HG02884 (cell line): ENCODE results near the gene SLC9A9.

ENCODE experiments used
- ATAC-seq: cut with Tn5 transposase; IDR thresholded peaks from one replicate; pipeline ENCODE4 v1.9.1; 2021; ENCODE audit warnings: mild to moderate bottlenecking, moderate library complexity; ENCODE audit not compliant: unreplicated experiment

The SLC9A9 gene

DNA sequence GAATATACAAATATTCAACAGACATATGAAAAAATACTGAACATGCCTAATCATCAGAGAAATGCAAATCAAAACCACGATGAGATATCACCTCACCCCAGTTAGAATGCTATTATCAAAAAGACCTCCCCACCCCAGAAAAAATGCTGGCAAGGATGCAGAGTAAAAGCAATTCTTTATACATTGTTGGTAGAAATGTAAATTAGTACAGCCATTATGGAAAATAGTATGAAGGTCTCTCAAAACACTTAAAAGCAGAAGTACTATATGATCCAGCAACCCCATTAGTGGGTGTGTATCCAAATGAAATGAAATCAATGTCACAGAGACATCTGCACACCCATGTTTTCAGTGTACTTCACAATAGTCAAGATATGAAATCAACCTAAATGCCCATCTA lies 420.0 kb downstream of the SLC9A9 start:
- no peak for ATAC-seq

DNA sequence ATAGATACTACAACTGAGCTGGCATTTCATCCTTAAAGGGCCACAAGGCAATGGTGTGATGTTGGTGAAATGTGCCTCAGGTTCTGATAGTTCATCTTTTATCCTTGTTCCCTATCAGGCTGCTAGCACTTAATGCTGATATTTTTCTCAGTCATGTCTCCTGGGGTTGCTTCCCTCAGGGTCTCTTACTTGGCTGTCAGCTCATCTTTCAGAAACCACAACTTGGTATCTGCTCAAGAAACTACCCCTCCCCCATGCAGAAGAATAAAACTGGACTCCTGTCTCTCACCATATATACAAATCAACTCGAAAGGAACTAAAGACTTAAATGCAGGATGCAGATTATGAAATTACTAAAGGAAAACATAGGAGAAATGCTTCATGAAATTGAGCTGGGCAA lies 420.6 kb downstream of the SLC9A9 start:
- no peak for ATAC-seq

GRCh38 chr3:143424874-143425273 lies 423.4 kb downstream of the SLC9A9 start:
- no peak for ATAC-seq

DNA sequence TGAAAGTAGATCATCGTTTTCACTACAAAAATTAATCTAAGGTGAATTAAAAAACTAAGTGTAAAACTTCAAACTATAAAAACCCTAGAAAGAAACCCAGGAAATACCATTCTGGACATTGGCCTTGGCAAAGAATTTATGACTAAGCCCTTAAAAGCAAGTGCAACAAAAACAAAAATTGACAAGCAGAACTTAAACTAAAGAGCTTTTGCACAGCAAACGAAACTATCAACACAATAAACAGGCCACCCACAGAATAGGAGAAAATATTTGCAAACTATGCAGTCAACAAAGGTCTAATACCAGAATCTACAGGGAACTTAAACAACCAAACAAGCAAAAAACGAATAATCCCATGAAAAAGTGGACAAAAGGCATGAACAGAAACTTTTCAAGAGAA lies 426.7 kb downstream of the SLC9A9 start:
- ATAC-seq: no peak

DNA sequence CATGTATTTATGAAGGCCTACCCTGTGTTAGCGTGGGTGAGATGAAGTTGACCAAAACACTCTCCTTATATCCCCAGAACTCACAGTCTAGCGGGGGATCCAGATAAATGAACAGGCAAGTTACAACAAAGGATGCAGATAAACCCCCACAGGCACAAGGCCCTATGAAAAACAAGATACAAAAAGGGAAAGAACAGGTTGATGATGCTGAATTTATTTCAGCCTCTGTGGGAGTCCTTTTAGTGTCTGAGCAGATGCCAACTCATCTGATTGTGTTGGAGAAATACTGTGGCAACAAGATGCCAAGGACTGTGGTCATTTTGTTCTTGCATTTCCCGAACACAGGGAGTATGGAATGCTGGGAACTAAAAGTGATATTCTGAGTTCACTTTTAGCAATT lies 428.7 kb downstream of the SLC9A9 start:
- no peak for ATAC-seq

GRCh38 chr3:143418391-143418790 lies 429.9 kb downstream of the SLC9A9 start:
- no peak for ATAC-seq

DNA sequence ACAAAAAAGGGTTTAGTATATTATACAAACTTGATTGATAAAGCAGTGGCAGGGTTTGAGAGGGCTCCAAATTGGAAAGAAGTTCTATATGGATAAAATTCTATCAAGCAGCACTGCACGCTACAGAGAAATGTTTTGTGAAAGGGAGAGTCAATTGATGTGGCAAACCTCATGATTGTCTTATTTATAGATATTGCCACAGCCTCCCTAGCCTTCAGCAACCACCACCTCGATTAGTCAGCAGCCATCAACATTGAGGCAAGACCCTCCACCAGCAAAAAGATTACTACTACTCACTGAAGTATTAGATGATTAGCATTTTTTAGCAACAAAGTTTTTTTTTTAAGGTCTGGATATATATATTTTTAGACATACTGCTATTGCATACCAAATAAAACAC lies 432.0 kb downstream of the SLC9A9 start:
- no peak for ATAC-seq

- no peak for ATAC-seq
Measured at GRCh38 chr3:143414571-143415253, 433.6 kb downstream of the SLC9A9 start.

DNA sequence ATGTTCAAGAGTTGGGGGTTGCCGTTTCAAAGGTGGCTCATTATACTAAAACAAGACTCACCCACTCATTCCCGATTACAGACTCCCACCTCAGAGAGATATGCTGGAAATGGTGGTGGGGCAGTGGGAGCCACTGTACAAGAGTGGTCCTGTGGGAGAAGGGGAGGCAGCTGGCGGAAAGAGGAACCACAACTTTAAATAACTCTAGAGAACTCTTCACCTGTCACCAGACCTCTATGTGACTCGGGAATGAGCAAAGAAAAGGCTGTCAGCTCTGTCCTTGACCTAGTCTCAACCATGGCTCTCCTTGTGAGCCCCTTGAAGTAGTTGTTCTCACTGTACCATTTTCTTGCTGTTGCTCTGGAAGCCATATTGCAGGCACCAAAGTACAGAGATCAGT lies 434.9 kb downstream of the SLC9A9 start:
- ATAC-seq: no peak

GRCh38 chr3:143412084-143412483 lies 436.2 kb downstream of the SLC9A9 start:
- ATAC-seq: no peak

DNA sequence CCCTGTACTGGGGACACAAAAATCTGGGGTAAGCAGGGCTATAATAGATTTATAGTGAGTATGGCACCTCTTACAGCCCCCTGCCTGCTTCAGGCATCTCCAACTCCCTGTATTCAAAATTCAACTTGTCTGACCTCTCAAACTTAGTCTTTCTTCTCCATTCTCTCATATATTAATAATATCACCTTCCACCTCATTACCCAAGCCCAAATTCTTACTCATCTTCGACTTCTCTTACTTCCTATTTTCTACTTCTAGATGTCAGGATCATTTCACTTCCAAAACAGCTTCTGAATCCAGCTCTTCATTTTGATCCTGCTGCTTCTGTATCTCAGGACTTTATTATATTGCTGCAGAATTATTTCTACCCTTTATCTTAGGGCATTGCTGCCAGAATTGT lies 438.0 kb downstream of the SLC9A9 start:
- ATAC-seq: no peak

DNA sequence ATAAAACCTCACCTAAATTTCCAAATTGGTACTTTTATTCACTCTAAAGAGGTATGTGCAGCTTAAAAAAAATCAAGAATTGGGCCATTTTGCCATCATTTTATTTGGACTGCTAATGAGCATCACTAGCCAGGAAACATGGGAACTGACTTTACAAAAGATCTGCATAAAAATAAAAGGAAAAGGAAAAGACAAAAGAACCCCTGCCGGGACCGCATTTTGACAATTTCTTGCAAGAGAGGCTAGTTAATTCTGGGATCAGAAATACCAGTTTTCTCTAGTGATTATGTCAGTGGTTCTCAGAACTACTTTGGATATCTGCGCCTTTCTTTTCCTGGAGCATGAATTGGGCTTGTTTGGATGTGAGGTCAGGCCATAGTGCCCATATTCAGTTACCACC lies 439.5 kb downstream of the SLC9A9 start:
- ATAC-seq: no peak

DNA sequence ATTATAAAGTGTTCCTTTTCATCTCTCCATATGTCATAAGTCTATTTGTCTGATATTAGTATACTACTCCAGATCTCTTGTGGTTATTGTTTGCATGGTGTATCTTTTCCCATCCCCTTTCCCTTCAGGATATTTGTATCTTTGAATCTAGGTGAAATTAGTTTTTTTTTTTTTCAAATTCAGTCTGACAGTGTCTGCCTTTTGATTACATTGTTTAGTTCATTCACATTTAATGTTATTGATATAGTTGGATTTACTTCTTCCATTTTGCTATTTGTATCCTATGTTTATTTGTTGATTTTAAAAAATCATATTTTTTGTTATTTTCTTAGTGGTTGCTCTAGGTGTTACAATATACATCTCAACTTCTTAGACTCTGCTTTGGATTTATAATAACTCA lies 445.7 kb downstream of the SLC9A9 start:
- no peak for ATAC-seq

- ATAC-seq: no peak
Measured at GRCh38 chr3:143396790-143397189, 451.5 kb downstream of the SLC9A9 start.

- ATAC-seq: no peak
Measured at GRCh38 chr3:143389388-143389787, 458.9 kb downstream of the SLC9A9 start.

DNA sequence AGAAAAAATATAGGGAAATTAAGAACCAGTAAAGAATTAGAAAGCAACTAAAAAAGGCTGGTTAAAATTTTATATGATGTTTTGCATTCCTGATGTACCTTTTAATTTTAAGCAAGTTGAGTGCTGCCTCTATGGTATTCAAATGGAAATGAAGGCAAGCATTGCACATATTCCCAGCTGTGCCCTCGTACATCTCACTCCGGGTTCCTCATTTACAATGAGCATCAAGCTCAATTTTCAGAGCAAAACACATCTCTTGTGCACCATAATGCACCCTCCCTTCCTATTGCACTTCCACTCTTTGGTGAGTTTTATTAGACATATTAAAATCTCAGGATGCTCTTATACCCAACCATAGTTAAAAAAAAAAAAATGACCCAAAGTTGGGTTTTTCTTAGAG lies 460.8 kb downstream of the SLC9A9 start:
- ATAC-seq: no peak

- ATAC-seq: no peak
Measured at GRCh38 chr3:143384076-143384475, 464.2 kb downstream of the SLC9A9 start.

DNA sequence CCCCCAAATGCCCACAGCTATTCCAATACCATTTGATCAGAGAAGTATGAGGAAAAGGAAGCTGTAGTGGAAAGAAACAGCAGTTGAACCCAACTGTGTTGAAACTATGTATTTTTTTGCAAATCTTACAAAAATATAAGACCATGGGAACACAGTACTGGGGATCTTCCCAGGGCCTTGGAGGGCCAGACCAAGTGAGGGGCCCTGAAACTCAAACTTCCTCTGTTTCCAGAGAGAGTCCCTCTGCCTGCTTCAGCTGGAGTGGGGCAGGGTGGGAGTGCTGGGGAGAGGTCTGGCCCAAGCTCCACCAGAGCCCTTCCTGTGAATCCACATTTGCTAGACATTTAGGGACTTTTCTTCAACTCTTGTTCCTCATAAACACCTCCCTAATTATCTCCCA lies 464.8 kb downstream of the SLC9A9 start:
- no peak for ATAC-seq

DNA sequence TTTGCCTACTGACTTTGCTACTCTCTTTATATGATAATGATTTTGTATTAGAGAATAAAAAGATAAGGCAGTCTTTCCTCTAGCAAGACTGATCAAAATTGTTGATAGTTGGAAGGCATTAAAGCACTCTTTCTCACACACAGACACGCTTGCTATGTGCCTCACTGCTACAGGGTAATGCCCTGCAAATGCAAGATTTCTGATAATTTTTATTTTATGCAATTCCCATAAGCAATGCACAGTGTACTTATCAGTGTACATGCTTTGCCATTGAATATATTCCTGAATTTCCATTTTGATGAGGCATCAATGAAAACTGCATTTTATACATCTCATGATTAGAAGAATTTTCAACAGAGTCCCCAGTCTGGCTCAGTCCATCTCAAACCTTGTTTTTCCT lies 465.5 kb downstream of the SLC9A9 start:
- ATAC-seq: no peak

DNA sequence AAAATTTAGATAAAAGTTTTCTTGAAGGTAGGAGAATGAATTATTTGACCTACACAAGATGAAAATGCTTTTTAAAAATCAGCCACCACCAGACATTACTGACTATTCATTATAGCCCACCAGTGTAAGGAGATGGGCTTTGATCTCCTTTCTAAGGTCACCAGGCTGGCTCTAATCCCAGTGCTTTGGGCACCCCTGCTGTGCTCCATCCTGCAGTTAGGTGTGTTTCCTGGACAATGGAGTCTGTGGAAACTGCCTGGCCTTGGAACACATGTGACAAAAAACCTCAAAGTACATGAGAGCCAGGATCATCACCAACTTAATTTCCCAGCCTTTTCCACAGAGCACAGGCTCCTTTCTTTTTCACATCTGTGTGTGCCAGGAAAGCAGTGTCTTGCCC lies 467.8 kb downstream of the SLC9A9 start:
- ATAC-seq: no peak

DNA sequence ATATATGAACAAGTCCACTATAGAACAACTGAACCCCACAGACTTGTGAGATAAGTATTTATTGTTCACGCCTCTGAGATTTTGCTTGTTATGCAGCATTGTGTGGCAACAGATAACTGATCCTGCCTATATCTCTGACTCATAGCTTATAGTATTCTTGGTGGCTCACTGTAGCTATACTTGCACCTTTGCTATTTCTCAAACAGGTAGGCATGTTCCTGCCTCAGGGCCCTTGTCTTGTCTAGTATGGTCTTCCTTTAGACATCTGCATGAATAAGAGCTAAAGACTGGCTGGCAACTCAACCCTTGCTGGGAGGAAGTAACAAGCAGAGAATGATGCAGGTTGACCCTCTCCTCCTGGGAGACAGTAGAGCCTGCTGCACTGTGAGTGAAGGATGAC lies 472.6 kb downstream of the SLC9A9 start:
- no peak for ATAC-seq

GRCh38 chr3:143367171-143367570 lies 481.1 kb downstream of the SLC9A9 start:
- ATAC-seq: no peak

- ATAC-seq: no peak
Measured at GRCh38 chr3:143366672-143367071, 481.6 kb downstream of the SLC9A9 start.
